NCI-H345 treated with DMSO at 0.1 percent for 48 hours (cell line): ENCODE data around the gene GPC1.
A peak's percentile ranks its signal among the peaks of the same experiment; 100 is the strongest.
"Not testable (repeated sequence)": the region's sequence is repeated elsewhere in the genome, so short reads cannot be mapped to it uniquely, and the experiment has no call there.

ENCODE experiments used
- DNase-seq: peaks from one replicate; lab custom pipeline; 2025; ENCODE audit not compliant: unreplicated experiment; lab: John Stamatoyannopoulos, UW

Gene GPC1

GRCh38 chr2:240435457-240435947 is at the start of gene GPC1:
Gene GPC1 (plus strand): TSS chr2:240435663. CDS start chr2:240435919, 256 bp downstream.
- DNase-seq: peak; percentile 30

DNA sequence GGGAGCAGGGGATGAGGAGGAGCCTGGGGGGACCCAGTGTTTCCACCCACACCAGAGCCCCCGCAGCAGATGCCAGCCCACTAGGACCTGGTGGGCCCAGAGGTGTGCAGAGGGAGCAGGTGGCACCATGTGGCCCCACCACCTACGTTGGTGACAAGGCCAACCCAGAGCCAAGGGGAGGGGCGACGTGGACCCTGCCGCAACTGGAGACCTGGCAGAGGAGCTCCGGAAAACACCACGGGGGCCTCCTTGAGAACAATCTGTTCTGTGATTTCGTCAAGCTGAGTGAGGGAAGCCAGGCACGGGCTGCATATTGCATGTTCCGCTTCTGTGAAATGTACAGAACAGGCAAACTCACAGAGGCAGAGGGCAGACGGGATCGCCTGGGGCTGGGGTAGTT is 49.1 kb upstream of the GPC1 start:
- DNase-seq: no peak

DNA sequence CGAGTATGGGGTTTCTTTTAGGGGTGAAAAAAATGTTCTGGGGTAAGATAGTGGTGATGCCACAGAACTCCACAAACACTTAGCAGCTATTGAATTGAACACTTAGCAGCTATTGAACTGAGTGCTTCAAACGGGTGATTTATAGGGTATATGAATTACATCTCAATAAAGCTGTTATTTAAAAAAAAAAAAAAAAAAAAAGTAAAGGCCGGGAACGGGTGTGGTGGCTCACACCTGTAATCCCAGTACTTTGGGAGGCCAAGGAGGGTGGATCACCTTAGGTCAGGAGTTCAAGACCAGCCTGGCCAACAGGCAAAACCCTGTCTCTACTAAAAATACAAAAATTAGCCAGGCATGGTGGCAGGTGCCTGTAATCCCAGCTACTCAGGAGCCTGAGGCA is 48.7 kb upstream of the GPC1 start:
- not testable (repeated sequence) for DNase-seq

DNA sequence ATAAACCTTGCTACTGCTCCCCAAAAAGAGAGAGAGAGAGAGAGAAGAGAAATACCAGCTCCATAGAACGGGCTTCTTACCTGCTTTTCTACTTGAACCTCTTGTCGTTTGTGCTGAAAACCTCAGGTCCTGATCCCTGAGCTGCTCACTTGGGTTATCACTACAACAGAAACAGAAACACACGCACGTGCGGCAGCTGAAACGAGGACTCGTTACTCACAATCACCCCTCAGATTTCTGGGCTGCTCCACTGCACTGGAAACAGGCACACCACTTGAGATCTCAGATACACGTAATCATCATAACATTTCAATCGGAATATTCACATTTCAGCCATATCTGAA is 48.2 kb upstream of the GPC1 start:
- no peak for DNase-seq

- no peak for DNase-seq
These were observed 47.6 kb upstream of the GPC1 start for GRCh38 chr2:240387669-240388358.

- no peak for DNase-seq
These were observed 46.8 kb upstream of the GPC1 start for GRCh38 chr2:240388471-240389301.

- no peak for DNase-seq
These were observed 46.1 kb upstream of the GPC1 start for GRCh38 chr2:240389302-240389805.

GRCh38 chr2:240390091-240391073 is 45.1 kb upstream of the GPC1 start:
- no peak for DNase-seq

DNA sequence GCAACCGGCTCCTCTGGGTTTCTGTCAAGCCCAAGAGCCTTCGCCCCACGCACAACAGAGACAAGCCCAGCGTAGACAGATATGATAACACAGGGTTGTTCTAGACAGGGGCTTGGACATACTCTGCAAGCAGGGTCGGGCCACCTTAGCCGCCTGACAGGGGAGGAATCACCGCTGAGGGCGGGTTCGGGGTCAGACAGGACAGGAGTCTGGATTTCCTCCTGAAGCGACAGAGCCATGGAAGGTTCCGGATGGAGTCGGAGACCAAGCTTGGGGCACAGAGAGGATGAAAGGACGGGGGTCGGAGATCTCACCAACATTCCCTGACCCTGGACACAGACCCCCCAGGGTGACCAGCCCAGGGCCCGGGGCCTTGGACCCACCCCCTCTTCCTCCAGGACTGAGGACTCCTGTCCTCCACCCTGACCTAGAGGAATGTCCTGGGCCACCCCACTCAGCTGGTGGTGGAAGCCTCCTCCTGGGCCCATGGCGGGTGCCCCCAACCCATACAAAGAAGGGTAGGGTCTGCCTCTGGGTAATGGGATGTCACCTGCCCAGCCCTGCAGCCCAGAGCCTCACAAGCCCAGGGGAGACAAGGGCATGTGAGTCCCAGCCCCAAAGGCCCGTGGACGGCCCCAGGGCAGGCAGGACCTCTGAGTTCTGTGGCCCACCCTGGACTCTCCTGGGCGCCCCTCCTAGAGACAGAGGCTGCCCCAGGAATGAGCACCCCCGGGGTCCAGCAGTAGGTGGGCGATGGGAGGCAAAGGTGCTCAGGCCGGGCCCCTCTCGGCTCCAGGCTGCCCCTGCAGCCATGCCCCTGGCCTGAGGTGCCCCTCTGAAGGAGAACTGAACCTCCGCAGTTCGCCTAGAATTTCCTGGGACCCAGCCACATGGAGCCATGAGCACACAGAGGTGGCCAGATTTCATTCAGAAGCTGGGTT is 44.1 kb upstream of the GPC1 start:
- no peak for DNase-seq

DNA sequence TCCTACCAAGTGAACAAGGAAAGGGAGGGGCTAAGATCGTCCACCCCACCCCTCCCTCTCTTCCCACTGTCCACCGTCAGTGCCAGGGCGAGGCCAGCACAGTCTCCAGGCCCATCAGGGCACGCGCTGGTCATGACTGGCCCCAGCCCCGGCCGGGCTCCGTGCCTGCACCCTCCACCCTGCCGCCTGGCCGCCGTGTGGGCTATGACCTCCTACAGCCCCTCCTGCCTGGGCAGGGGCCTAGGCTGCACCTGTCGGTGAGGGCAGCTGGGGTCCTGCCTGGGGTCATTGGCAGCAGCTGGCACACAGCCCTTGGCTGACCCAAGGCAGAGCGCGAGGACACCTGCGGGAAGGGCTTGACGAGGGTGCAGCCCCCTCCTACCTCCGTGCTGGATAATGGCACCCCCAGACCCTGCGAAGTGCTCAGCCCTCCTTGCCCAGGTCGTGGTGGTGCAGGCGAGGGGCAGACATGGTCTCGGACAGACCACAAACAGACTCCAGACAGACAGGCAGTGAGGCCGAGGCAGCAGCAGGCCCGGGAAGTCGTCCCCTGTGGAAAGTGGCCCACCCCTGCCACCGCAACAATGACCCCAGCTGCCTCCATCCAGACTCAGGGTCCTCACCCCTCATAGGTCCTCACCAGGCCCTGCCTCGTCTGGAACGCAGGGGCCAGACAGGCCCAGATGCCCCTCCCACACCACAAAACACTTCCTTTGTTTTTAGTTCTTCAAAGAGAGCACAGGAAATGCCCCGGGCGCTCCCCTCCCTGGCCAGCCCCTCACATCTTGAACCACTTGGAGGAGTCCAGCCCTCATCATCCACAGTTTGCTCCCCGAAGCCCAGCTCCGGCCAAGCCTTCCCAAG is 43.1 kb upstream of the GPC1 start:
- no peak for DNase-seq

- no peak for DNase-seq
These were observed 42.3 kb upstream of the GPC1 start for GRCh38 chr2:240392948-240393830.

- DNase-seq: no peak
These were observed 41.5 kb upstream of the GPC1 start for GRCh38 chr2:240393831-240394410.

DNA sequence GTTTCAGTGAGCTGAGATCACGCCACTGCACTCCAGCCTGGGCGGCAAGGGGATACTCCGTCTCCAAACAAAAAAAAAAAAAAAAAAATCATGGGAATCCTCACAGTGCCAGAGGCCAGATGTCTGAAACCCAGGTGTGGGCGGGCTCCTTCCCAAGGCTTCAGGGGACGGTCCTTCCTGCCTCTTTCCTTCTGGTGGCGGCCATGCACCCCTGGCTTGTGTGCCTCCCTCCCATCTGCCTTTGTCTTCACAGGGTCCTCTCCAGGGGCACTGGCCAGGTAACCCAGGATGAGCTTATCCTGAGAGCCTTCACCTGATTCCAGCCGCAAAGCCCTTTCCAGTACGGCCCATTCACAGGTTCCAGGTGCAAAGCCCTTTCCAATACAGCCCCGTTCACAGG is 40.9 kb upstream of the GPC1 start:
- DNase-seq: no peak

GRCh38 chr2:240395448-240395847 is 40.0 kb upstream of the GPC1 start:
- no peak for DNase-seq

GRCh38 chr2:240395896-240396622 is 39.4 kb upstream of the GPC1 start:
- no peak for DNase-seq

GRCh38 chr2:240396623-240397541 is 38.6 kb upstream of the GPC1 start:
- DNase-seq: no peak
